ENCODE measurements around the gene IGSF9. TPM values are rescaled to one million over a fixed set of nuclear protein-coding genes. Genes with fewer than 3 reads are reported as not detected.

The IGSF9 gene
- polyA plus RNA-seq, 10 donors = 0.24 to 8.3 (median 0.53) TPM

Other genes starting within 250 kb of the IGSF9 start
- gene CRP, start 231.0 kb downstream of the IGSF9 start, polyA plus RNA-seq (ENCODE audit: insufficient read length in 10 of 10) = not detected
- 10 to 100 TPM in 1 of 10 donors, 1 to 10 TPM in 9; 4.2 to 10.6 (median 6.9) TPM for gene DUSP23, start 164.7 kb downstream of the IGSF9 start, polyA plus RNA-seq (ENCODE audit: insufficient read length in 10 of 10)
- gene FCRL6, start 143.3 kb downstream of the IGSF9 start, polyA plus RNA-seq (ENCODE audit: insufficient read length in 10 of 10) = under 1 TPM in 4 of 10 donors, not detected in 6; 0.13 to 0.31 (median 0.19) TPM
- under 1 TPM in 6 of 10 donors, not detected in 4; 0.24 to 0.85 (median 0.61) TPM for gene SLAMF8, start 118.7 kb downstream of the IGSF9 start, polyA plus RNA-seq (ENCODE audit: insufficient read length in 10 of 10)
- gene VSIG8, start 83.0 kb downstream of the IGSF9 start, polyA plus RNA-seq (ENCODE audit: insufficient read length in 10 of 10) = under 1 TPM in 1 of 10 donors, not detected in 9; 0.12 TPM
- gene CFAP45, start 45.4 kb downstream of the IGSF9 start, polyA plus RNA-seq (ENCODE audit: insufficient read length in 10 of 10) = under 1 TPM in 9 of 10 donors, not detected in 1; 0.20 to 0.84 (median 0.37) TPM
- 100 to 1,000 TPM; 148 to 245 (median 204) TPM for gene TAGLN2, start 20.1 kb downstream of the IGSF9 start, polyA plus RNA-seq (ENCODE audit: insufficient read length in 10 of 10)
- gene SLAMF9, start 8.6 kb upstream of the IGSF9 start, polyA plus RNA-seq (ENCODE audit: insufficient read length in 10 of 10) = not detected
- 1 to 10 TPM; 3.8 to 6.6 (median 5.7) TPM for gene PIGM, start 86.4 kb upstream of the IGSF9 start, polyA plus RNA-seq (ENCODE audit: insufficient read length in 10 of 10)
- gene KCNJ10, start 124.5 kb upstream of the IGSF9 start, polyA plus RNA-seq (ENCODE audit: insufficient read length in 10 of 10) = under 1 TPM; 0.35 to 0.91 (median 0.50) TPM
- gene KCNJ9, start 135.9 kb upstream of the IGSF9 start, polyA plus RNA-seq (ENCODE audit: insufficient read length in 10 of 10) = under 1 TPM in 9 of 10 donors, not detected in 1; 0.04 to 0.13 (median 0.08) TPM
- gene IGSF8, start 153.0 kb upstream of the IGSF9 start, polyA plus RNA-seq (ENCODE audit: insufficient read length in 10 of 10) = 10 to 100 TPM; 13.6 to 22.9 (median 18.2) TPM
- gene ATP1A2, start 170.1 kb upstream of the IGSF9 start, polyA plus RNA-seq (ENCODE audit: insufficient read length in 10 of 10) = 100 to 1,000 TPM in 2 of 10 donors, 10 to 100 TPM in 8; 30.5 to 114 (median 76.2) TPM
- 1 to 10 TPM in 9 of 10 donors, under 1 TPM in 1; 0.71 to 6.2 (median 2.3) TPM for gene ATP1A4, start 206.0 kb upstream of the IGSF9 start, polyA plus RNA-seq (ENCODE audit: insufficient read length in 10 of 10)
- 1,000 to 10,000 TPM in 3 of 10 donors, 100 to 1,000 TPM in 7; 185 to 1,204 (median 914) TPM for gene CASQ1, start 245.0 kb upstream of the IGSF9 start, polyA plus RNA-seq (ENCODE audit: insufficient read length in 10 of 10)

Data from muscle of back (tissue), 10 donors.